Transverse colon (tissue), 4 donors: ENCODE results near the gene ZNF416. TPM values are rescaled to one million over a fixed set of nuclear protein-coding genes. Genes with fewer than 3 reads are reported as not detected.

Experiments
- DNase-seq: peaks from one replicate; pipeline ENCODE4 v3.0.0-alpha.2; 2019
- H3K27ac ChIP-seq, 4 donors: fragments of 200-600 bp; sonication (generic); 2 replicates each; pipeline ENCODE4 v1.5.1; 2016 to 2018; ENCODE audit warnings: inconsistent platforms in 4 of 4
- H3K27me3 ChIP-seq: fragments of 200-600 bp; sonication (generic); 2 replicates; pipeline ENCODE4 v1.5.1; 2017; ENCODE audit warnings: inconsistent platforms
- H3K36me3 ChIP-seq, 4 donors: fragments of 200-600 bp; sonication (generic); 2 replicates each; pipeline ENCODE4 v1.5.1; 2017 to 2019; ENCODE audit warnings: inconsistent platforms in 4 of 4
- H3K4me1 ChIP-seq, 4 donors: fragments of 200-600 bp; sonication (generic); 2 replicates each; pipeline ENCODE4 v1.5.1; 2017 to 2020; ENCODE audit warnings: inconsistent platforms in 4 of 4
- H3K4me3 ChIP-seq, 4 donors: fragments of 200-600 bp; sonication (generic); 1 replicate in 1 of 4; 2 replicates in 3 of 4; pipeline versions ENCODE4 v1.5.1 to v1.6.1; 2017 to 2019; ENCODE audit warnings: inconsistent platforms in 4 of 4
- H3K9me3 ChIP-seq, 2 donors: fragments of 200-600 bp; sonication (generic); 2 replicates each; pipeline ENCODE4 v1.5.1; 2017 to 2019; ENCODE audit warnings: inconsistent platforms in 2 of 2
- EP300 ChIP-seq: sonication (generic); formaldehyde crosslinking; IDR thresholded peaks from one replicate; pipeline ENCODE4 v1.6.1; 2017; ENCODE audit warnings: antibody characterized with exemption, low read depth
- POLR2A ChIP-seq: fragments of 450-650 bp; IDR thresholded peaks from one replicate; pipeline ENCODE4 v1.6.1; 2016; ENCODE audit warnings: antibody characterized with exemption, mild to moderate bottlenecking, moderate library complexity
- POLR2AphosphoS5 ChIP-seq, 3 donors: sonication (generic); formaldehyde crosslinking; IDR thresholded peaks; one replicate each; pipeline ENCODE4 v1.6.1; 2016; ENCODE audit warnings: antibody characterized with exemption in 3 of 3
- WGBS, 2 donors: methylation state at CpG; one replicate each; pipeline ENCODE4 v1.1.5; 2018; ENCODE audit warnings: low coverage in 1 of 2; 5-methylcytosine and 5-hydroxymethylcytosine counted together
- in situ Hi-C, 4 donors: fragments of 200-750 bp; cut with MboI; loops; one replicate each; pipeline versions ENCODE4 v1.15.0 to v1.15.1; 2017; ENCODE audit warnings: low sequenced_read_pairs in 3 of 4, low pct_ligation_motif_present in 1 of 4, low pct_unique_long_range_greater_than_20kb in 1 of 4
- intact Hi-C: fragments of 100-400 bp; cut with DNase I; formaldehyde crosslinking; loops from one replicate; pipeline ENCODE4 v1.15.1; 2023; ENCODE audit warnings: low total_unique reads
- total RNA-seq, 4 donors: library from RNA; depleted of rRNA; stranded (reverse); fragments of >200 nt; gene quantifications; one replicate each; pipeline ENCODE4 v1.1.0, GENCODE V29; 2016
- TF ChIP-seq, protein P1 (sequence below), 5 experiments: fragments of 200-600 bp in 3 of 5; fragments of 450-650 bp in 2 of 5; sonication (generic) in 3 of 5; IDR thresholded peaks; 1 replicate in 2 of 5; 2 replicates in 3 of 5; pipeline ENCODE4 v1.5.1; 2016 to 2017; ENCODE audit warnings: antibody characterized with exemption in 5 of 5, inconsistent platforms in 3 of 5, mild to moderate bottlenecking in 2 of 5, moderate library complexity in 1 of 5

Gene ZNF416
- total RNA-seq, 4 donors from 2014 or later = 2.2 to 17.6 (median 3.0) TPM

DNA sequence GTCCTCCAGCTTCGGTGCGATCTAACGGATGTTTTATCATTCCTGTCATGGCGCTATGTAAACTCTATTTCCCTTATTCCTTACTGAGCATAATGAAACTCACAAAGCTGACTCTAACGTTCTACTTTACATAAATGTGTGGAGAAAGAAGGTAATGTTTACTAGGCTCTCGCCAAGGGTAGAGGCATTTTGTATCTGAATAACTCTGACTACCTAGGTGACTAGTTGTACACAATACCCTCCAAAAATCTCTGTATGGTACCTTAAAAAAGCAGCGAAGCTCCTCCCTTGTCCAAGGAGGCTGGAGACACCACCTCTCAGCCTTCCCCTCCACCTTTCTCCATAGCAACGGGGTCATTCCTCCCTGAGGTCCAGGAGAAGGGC, 20.7 kb upstream of the ZNF416 start:
- 59 to 90% methylated on average over 2 to 8 of the region's 8 CpGs for WGBS, 2 donors
- Histone ChIP-seq H3K4me1 (peaks cover 4 to 13% (median 9%) of the 10 kb centered on the region in 4 donors), H3K36me3 (peaks cover 0 to 6% (median 1%) of the 10 kb centered on the region in 4 donors), H3K27me3 (no peaks in the 10 kb centered on the region), H3K9me3 (peaks cover 4 to 8% of the 10 kb centered on the region in 2 donors), H3K27ac (peak overlapping the region in 2 of 4 donors; percentile 30 to 32), H3K4me3 (peak overlapping the region in 3 of 4 donors; percentile 48 to 74 (median 66))
- intact Hi-C loops (loop anchor here (10.0 kb wide), 1 partner anchor 255 kb away; no protein-coding TSS in a partner anchor), in situ Hi-C loops (no loop called here)
- TF ChIP-seq, protein P1, sequence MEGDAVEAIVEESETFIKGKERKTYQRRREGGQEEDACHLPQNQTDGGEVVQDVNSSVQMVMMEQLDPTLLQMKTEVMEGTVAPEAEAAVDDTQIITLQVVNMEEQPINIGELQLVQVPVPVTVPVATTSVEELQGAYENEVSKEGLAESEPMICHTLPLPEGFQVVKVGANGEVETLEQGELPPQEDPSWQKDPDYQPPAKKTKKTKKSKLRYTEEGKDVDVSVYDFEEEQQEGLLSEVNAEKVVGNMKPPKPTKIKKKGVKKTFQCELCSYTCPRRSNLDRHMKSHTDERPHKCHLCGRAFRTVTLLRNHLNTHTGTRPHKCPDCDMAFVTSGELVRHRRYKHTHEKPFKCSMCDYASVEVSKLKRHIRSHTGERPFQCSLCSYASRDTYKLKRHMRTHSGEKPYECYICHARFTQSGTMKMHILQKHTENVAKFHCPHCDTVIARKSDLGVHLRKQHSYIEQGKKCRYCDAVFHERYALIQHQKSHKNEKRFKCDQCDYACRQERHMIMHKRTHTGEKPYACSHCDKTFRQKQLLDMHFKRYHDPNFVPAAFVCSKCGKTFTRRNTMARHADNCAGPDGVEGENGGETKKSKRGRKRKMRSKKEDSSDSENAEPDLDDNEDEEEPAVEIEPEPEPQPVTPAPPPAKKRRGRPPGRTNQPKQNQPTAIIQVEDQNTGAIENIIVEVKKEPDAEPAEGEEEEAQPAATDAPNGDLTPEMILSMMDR (IDR thresholded peaks at IDR 0.05) = no peak
- TF ChIP-seq POLR2AphosphoS5 (IDR thresholded peaks at IDR 0.05) (no peak), POLR2A (no peak)
- no peak for DNase-seq

DNA sequence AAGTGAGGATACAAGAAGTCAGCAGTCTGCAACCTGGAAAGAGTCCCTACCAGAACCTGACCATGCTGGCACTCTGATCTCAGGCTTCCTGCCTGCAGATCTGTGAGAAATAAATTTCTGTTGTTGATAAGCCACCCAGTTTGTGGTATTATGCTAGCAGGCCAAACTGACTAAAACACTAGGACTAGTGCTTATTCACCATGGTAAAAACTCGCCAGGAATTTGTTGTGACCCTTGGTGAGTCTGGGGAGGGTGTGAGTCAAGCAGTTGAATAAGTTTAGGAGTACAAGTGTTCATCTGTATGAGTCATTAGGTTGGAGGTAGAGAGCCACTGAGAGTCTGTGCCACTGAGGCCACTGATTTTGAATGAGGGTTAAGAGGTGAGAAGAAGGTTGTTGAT, 8.8 kb upstream of the ZNF416 start:
- intact Hi-C loops (no loop called here), in situ Hi-C loops (no loop called here)
- H3K36me3 ChIP-seq = peaks cover 0 to 33% (median 10%) of the 10 kb centered on the region in 4 donors
- peaks cover 0 to 14% (median 5%) of the 10 kb centered on the region in 4 donors for H3K4me1 ChIP-seq
- no peak overlapping the region for H3K4me3 ChIP-seq
- DNase-seq = no peak
- peaks cover 42 to 47% of the 10 kb centered on the region in 2 donors for H3K9me3 ChIP-seq
- WGBS, 2 donors = 85 to 100% methylated on average over 1 of the region's 1 CpG
- TF ChIP-seq, protein P1 (IDR thresholded peaks at IDR 0.05) = no peak
- TF ChIP-seq POLR2A (no peak), EP300 (no peak), POLR2AphosphoS5 (IDR thresholded peaks at IDR 0.05) (no peak)
- no peaks in the 10 kb centered on the region for H3K27me3 ChIP-seq
- no peak overlapping the region for H3K27ac ChIP-seq

DNA sequence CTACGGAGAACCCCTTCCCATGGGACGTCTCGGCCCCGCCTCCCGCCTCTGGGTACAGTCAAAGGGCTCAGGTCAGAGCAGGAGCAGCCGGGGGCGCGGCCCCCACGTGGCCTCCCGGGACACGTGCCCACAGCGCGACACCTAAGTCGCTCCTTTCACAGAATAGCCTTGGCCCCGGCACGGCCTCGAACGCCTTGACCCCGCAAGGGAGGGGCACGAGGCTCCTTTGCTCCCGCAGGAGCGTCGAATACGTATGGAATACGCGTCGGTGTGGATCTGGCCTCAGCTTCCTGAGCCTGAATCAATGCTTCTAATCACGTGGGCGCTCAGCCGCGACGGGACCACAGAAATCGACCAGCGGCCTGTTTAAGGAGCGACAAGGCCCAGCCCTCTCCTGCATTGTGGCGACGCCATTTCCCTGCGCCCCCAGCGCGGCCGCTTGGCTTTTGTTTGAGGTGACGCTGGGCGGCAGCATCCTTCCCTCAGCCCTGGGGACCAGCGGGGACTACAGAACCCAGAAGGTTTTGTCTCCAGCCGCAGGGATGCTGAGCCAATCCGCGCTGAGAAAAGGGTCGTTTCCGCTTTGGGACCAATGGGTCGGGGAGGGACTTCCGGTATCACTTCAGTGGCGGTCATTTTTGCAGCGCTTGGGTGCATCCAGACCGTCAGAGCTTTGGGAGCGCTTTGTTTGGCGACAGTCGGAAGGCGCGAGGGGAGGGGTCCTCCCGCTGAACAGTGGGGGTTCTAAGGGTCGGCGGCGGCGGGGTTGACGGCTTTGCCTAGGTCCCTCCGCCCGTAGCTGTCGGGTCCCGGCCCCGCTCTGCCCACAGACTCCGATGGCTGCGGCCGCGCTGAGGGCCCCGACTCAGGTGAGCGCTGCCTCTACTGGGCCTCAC, 5.1 kb upstream of the ZNF416 start, which contains the start of gene ZIK1:
Gene ZIK1 (plus strand): TSS at position 625 of the 896 bp plus-strand sequence. CDS start 212 bp downstream, at position 837.
- Histone ChIP-seq H3K27me3 (no peaks in the 10 kb centered on the region), H3K4me3 (peak within 1 kb of the TSS; percentile 39 to 62 (median 51)), H3K9me3 (peaks cover 5 to 10% of the 10 kb centered on the region in 2 donors), H3K4me1 (peaks cover 0 to 18% (median 5%) of the 10 kb centered on the region in 4 donors), H3K36me3 (peaks cover 0 to 7% (median 0%) of the 10 kb centered on the region in 4 donors), H3K27ac (peak within 1 kb of the TSS in 2 of 4 donors; percentile 34 to 45)
- in situ Hi-C loops (no loop called here), intact Hi-C loops (no loop called here)
- peak; percentile 84 for DNase-seq
- TF ChIP-seq, protein P1 (IDR thresholded peaks at IDR 0.05) = no peak
- TF ChIP-seq POLR2AphosphoS5 (IDR thresholded peaks at IDR 0.05) = peak in 1 of 3 donors; percentile 9
- 19% methylated on average over 54 of the region's 76 CpGs; no CpG with 5 or more reads in 1 of the 2 donors for whole genome bisulfite sequencing, 2 donors

DNA sequence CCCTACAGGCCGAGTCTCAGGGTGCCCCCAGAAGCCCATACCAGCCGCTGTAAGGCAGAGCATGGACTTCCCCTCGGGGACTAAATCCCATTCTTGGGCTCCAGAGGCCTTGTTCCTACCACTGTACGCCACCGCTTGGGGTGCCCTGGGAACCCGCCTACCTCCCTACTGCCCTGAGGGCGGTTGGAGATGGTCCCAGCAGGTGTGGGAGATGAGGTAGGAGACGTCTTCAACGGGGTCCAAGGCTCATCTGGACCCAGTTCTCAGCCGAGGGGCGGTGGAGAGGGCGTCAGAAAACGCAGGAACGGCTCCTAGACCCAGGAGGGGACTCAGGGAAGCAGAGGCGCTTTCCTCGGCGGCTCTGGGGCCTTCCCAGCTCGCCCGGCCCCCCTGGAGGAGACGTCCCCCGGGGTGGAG, 4.4 kb upstream of the ZNF416 start:
- DNase-seq = no peak
- peaks cover 0 to 7% of the 10 kb centered on the region in 2 donors for H3K9me3 ChIP-seq
- 65% methylated on average over 20 of the region's 21 CpGs; no CpG with 5 or more reads in 1 of the 2 donors for WGBS, 2 donors

More for the DNA sequence above, 4.4 kb upstream of the ZNF416 start:
- Histone ChIP-seq H3K4me3 (peak overlapping the region in 3 of 4 donors; percentile 39 to 62 (median 44)), H3K27ac (no peak overlapping the region), H3K27me3 (no peaks in the 10 kb centered on the region), H3K36me3 (peaks cover 0 to under 1% (median 0%) of the 10 kb centered on the region in 4 donors), H3K4me1 (peaks cover 0 to 19% (median 8%) of the 10 kb centered on the region in 4 donors)
- TF ChIP-seq, protein P1 (IDR thresholded peaks at IDR 0.05) = no peak
- no peak for TF ChIP-seq EP300
- no peak for TF ChIP-seq POLR2A
- TF ChIP-seq POLR2AphosphoS5 (IDR thresholded peaks at IDR 0.05) = no peak
- in situ Hi-C loops (no loop called here), intact Hi-C loops (no loop called here)
